Bone marrow (tissue), 2 donors: ENCODE results near the gene NELFE.
"Not testable (repeated sequence)": the region's sequence is repeated elsewhere in the genome, so short reads cannot be mapped to it uniquely, and the experiment has no call there.

Source experiments
- DNase-seq, 2 donors: peaks; one replicate each; lab custom pipeline; 2025; lab: John Stamatoyannopoulos, UW

The NELFE gene

DNA sequence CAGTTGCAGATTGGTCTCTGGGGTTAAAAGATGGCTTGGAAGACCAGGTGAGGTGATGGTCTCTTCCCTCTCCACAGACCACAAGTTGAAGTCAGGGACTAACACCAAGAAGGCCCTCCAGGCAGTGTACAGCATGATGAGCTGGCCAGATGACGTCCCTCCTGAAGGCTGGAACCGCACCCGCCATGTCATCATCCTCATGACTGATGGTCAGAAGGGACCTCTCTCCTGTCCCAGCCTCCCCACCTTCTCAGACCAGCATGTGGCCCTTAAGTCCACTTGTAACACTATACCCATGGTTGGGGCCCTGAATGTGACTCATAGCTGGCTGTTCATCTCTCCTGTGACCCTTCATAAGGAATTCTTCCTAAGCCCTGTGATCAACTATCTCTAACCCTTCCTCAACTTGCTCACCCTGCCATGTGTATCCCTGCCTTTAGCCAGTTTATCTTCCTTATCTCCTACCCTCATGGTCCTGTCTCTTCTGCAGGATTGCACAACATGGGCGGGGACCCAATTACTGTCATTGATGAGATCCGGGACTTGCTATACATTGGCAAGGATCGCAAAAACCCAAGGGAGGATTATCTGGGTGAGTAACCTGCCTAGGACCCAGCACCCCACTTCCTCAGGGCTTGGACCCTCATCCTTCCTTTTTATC lies 9.9 kb downstream of the NELFE start:
- DNase-seq, result no peak

DNA sequence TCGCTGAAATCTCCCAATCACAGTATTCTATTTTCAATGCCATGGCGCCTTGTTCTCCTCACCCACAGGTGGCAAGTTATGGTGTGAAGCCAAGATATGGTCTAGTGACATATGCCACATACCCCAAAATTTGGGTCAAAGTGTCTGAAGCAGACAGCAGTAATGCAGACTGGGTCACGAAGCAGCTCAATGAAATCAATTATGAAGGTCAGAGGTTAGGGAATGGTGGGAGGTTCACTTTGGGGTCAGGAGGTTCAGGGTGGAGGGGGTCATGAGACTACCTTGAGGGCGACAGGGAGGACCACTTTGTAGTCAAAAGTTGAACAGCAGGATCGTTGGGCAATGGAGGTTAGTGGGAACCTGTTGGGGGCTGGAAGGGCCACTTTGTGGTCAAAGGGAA lies 10.5 kb downstream of the NELFE start:
- DNase-seq, result no peak

DNA sequence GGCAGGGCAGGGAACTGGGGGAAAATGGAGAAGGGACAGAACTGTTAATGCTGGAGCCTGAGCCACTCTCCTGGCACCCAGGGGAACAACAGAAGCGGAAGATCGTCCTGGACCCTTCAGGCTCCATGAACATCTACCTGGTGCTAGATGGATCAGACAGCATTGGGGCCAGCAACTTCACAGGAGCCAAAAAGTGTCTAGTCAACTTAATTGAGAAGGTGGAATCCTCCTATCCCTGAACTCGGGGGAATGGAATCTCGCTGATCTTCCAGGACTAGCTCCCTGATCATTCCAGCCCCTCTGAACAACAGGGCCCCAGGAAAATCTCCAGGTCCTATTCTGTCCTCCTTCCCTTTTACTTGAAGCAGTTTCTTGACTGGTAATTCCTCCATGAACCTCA lies 10.9 kb downstream of the NELFE start:
- DNase-seq, result no peak

DNA sequence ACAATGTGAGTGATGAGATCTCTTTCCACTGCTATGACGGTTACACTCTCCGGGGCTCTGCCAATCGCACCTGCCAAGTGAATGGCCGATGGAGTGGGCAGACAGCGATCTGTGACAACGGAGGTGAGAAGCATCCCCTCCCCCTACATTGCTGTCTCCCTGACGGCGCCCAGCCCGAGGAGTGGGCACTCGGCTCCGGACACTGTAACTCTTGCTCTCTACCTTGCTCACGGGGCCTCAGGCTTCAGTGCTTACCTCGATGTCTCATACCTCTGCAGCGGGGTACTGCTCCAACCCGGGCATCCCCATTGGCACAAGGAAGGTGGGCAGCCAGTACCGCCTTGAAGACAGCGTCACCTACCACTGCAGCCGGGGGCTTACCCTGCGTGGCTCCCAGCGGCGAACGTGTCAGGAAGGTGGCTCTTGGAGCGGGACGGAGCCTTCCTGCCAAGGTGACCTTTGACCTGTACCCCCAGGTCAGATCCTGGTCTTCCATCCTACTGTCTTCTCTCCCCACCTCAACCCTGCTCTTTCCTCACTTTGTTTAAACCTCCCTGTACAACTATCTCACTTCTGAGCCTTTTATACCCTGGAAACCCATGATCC lies 11.6 kb downstream of the NELFE start:
- DNase-seq, result no peak

DNA sequence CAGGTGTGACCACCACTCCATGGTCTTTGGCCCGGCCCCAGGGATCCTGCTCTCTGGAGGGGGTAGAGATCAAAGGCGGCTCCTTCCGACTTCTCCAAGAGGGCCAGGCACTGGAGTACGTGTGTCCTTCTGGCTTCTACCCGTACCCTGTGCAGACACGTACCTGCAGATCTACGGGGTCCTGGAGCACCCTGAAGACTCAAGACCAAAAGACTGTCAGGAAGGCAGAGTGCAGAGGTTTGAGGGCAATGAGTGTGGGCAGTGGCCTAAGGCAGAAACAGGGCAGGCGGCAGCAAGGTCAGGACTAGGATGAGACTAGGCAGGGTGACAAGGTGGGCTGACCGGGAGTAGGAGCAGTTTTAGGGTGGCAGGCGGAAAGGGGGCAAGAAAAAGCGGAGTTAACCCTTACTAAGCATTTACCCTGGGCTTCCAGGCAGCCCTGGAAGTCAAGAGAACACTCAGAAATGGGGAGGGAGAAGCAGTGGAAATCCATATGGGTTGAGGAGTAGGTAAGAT lies 12.3 kb downstream of the NELFE start:
- no peak for DNase-seq

DNA sequence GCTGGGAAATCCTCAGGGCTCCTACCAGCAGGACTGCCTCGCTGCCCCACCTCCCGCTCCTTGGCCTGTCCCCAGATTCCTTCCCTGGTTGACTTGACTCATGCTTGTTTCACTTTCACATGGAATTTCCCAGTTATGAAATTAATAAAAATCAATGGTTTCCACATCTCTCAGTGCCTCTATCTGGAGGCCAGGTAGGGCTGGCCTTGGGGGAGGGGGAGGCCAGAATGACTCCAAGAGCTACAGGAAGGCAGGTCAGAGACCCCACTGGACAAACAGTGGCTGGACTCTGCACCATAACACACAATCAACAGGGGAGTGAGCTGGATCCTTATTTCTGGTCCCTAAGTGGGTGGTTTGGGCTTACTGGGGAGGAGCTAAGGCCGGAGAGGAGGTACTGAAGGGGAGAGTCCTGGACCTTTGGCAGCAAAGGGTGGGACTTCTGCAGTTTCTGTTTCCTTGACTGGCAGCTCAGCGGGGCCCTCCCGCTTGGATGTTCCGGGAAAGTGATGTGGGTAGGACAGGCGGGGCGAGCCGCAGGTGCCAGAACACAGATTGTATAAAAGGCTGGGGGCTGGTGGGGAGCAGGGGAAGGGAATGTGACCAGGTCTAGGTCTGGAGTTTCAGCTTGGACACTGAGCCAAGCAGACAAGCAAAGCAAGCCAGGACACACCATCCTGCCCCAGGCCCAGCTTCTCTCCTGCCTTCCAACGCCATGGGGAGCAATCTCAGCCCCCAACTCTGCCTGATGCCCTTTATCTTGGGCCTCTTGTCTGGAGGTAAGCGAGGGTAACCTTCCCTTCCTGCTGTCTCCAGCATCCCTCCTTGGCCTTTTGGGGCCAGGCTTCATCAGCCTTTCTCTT lies 13.0 kb downstream of the NELFE start, which contains the start of gene CFB:
TSS of gene CFB (plus strand) at position 589 of the 863 bp plus-strand sequence. CDS start at position 716, 127 bp downstream.
- no peak for DNase-seq

DNA sequence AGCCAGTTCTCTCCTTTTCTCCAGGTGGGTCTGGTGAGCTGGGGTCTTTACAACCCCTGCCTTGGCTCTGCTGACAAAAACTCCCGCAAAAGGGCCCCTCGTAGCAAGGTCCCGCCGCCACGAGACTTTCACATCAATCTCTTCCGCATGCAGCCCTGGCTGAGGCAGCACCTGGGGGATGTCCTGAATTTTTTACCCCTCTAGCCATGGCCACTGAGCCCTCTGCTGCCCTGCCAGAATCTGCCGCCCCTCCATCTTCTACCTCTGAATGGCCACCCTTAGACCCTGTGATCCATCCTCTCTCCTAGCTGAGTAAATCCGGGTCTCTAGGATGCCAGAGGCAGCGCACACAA lies 13.6 kb downstream of the NELFE start:
- no peak for DNase-seq

DNA sequence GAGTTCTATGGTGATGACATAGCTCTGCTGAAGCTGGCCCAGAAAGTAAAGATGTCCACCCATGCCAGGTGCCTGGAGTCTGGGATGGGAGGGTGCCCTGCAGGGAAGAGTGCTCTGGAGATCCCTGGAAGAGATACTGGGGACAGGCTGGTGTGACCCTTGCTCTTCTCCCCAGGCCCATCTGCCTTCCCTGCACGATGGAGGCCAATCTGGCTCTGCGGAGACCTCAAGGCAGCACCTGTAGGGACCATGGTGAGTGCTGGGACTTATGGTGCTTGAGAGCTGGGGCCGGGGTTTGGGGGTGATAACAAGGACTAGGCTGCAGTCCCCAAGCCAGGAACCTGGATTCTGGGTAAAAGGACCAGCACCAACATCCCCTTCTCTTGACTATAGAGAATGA lies 15.0 kb downstream of the NELFE start:
- DNase-seq, result no peak

DNA sequence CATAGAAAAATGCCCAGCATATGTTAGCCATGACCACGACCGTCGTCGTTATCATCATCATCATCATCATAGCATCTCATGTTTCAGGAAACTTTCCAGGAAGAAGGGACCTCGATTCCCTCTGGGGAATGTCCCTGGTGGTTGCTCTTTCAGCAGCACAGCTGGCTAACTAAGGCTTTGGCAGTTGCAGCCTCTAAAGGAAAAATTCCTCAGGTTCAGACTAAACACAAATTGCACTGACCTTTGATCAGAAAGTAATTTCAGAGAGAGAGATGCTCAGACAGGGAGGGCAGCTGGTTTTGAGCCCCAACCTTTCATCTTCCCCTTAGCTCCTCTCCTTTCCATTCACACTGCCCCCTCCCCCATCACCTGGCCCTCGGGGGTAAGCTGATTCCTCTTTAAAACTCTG lies 18.5 kb downstream of the NELFE start:
- DNase-seq, result no peak

DNA sequence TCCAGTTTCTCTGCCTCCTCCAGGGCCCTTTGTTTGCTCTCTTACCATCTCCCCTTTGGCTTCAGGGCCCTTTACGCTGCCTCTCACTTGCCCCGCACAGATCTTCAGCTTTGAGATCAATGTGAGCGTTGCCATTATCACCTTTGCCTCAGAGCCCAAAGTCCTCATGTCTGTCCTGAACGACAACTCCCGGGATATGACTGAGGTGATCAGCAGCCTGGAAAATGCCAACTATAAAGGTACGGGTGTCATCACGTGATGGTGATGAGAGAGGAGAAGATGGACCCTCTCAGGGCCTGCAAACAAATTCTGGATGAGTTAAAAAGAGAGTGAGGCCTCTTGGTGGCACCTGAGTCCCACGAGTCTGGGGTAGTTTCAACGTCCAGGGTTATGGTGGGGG lies 22.9 kb downstream of the NELFE start:
- no peak for DNase-seq

DNA sequence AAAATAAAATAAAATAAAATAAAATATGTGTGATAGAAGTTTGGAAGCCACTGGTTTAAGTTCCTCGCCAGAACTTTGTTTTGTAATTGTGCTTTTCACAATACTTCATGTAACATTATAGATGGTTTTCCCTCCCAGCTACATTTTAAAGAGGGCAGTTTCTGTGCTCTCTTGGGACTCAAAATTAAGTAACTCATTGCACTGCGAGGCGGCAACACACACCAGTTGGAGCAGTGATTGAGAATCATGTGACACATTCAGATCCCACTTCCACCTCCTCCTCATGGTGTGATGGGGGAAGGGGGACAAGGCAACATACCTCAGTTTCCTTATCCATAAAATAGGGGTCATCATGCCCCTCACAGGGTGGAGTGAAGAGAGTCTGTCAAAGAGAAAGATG lies 23.8 kb downstream of the NELFE start:
- DNase-seq, result no peak

DNA sequence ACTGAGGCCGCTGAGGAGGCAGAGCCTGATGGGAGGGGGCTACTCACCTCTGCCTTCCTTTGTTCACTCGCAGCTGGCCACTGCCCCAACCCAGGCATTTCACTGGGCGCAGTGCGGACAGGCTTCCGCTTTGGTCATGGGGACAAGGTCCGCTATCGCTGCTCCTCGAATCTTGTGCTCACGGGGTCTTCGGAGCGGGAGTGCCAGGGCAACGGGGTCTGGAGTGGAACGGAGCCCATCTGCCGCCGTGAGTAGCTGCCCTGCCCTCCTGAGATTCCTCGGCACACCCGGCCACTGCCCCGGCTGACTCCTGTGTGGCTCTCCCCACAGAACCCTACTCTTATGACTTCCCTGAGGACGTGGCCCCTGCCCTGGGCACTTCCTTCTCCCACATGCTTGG lies 25.2 kb downstream of the NELFE start:
- DNase-seq, result no peak

DNA sequence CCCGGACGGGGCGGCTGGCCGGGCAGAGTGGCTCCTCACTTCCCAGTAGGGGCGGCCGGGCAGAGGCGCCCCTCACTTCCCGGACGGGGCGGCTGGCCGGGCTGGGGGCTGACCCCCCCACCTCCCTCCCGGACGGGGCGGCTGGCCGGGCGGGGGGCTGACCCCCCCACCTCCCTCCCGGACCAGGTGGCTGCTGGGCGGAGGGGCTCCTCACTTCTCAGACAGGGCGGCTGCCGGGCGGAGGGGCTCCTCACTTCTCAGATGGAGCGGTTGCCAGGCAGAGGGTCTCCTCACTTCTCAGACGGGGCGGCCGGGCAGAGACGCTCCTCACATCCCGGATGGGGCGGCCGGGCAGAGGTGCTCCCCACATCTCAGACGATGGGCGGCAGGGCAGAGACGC lies 26.6 kb downstream of the NELFE start:
- DNase-seq, result not testable (repeated sequence)

DNA sequence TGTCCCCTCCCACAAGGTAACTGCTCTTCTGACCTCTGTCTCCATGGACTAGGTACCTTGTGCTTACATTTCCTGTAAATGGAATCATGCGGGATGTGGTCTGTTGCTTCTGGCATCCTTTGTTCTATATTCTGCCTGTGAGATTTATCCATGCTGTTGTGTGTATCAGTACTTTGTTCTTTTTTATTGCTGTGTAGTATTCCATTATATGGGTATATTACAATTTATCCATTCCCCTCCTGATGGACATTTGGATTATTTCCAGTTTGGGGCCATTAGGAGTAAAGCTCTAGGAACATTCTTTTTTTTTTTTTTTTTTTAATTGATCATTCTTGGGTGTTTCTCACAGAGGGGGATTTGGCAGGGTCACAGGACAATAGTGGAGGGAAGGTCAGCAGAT lies 27.8 kb downstream of the NELFE start:
- DNase-seq, result no peak

DNA sequence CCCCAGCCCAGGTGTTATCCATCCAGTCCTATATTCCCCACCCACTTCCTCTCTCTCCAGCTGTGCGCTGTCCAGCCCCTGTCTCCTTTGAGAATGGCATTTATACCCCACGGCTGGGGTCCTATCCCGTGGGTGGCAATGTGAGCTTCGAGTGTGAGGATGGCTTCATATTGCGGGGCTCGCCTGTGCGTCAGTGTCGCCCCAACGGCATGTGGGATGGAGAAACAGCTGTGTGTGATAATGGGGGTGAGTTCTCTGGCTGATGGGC lies 30.2 kb downstream of the NELFE start:
- no peak for DNase-seq

DNA sequence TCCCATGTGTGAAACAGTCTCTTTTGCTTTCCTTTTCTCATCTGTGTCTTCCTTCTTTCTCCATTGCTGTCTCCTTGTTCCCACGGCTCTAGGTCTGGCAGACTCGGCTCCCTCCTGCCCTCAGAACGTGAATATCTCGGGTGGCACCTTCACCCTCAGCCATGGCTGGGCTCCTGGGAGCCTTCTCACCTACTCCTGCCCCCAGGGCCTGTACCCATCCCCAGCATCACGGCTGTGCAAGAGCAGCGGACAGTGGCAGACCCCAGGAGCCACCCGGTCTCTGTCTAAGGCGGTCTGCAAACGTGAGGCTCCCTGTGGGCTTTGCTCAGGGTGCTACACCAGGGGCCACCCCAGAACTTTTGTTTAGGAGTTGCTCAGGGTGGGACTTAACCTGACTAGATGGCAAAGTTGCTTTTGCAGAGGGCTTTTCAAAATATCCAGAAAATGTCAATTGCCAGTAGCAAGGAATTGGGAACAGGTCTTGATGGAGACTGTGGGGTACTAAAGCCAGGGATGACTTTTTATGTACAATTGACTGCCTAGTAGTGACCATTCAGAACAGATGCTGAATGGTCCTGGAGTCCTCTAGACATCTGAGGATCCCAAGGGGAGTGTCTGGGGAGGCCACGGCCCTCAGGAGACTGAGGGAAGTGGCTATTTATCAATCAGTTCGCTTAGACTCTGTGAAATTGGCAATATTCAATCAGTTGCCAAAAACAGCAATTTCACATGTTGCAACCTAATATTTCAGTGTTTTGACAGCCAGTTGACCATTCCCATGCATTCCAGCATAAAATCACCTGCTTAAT lies 30.7 kb downstream of the NELFE start:
- DNase-seq, result no peak

DNA sequence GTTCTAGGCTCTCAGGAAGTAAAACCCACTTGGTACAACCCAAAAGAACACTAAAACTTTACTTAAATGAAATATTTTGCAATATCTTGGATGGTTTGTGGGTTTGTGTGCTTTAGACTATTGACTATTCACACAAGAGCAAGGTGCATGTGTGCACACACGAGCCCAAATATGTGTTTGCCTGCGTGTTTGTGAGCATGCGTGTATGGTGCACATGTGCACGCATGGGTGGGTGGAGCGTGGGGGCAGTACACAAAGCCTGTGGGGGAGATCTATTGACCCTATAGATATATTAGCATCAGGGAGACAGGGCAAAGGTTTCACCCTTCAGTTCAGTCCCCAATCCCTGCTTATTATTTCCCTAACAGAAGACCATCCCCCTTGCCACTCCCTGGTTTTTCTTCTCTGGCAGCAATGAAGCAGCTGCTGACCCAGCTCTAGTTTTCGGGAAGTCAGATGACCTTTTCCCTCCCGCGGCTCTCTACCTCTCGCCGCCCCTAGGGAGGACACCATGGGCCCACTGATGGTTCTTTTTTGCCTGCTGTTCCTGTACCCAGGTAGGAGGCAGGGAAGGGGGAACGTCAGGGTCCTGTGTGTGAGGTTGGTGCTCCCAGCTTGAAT lies 31.4 kb downstream of the NELFE start, which contains the start of gene C2:
TSS of gene C2 (plus strand) at position 476 of the 621 bp plus-strand sequence. CDS start at position 512, 36 bp downstream.
- DNase-seq, result no peak

DNA sequence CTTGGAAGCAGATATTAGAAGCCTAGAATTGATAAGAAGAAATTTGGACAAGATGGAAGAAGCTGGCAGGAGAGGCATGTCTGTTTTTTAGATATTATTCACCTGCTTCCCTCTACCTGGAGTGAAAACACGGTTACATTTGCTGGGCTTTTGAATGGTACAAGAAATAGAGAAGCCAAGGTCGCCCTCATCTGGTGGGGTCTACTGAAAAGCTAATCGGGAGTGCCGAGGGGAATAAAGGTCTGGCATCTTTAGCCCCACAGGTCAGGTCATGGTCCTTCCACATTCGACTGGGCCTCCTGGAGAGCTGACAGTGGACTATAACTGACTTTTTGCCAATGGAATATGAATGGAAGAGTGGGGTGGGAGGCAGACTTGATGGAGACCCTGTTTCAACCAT lies 35.8 kb downstream of the NELFE start:
- DNase-seq, result peak in 1 of 2 donors; percentile 22

DNA sequence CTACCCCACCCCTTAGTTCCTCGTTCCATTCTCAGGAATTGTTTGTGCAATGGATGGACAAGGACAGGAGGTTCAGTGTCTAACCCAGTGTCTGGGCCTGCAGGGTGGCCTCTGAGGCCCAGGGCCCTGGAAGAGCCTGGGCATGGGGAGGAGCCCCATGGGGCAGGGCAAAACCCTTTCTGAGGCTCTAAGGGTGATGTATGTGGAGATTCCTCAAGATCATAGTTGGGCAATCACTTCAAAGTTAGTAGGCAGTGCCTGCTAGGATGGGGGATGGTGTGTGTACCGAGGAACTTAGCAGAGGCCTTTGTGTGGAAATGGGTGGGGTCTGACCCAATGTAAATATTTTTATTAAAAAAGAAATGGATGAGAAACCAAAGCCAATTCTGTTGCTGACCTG lies 38.0 kb downstream of the NELFE start:
- DNase-seq, result no peak

DNA sequence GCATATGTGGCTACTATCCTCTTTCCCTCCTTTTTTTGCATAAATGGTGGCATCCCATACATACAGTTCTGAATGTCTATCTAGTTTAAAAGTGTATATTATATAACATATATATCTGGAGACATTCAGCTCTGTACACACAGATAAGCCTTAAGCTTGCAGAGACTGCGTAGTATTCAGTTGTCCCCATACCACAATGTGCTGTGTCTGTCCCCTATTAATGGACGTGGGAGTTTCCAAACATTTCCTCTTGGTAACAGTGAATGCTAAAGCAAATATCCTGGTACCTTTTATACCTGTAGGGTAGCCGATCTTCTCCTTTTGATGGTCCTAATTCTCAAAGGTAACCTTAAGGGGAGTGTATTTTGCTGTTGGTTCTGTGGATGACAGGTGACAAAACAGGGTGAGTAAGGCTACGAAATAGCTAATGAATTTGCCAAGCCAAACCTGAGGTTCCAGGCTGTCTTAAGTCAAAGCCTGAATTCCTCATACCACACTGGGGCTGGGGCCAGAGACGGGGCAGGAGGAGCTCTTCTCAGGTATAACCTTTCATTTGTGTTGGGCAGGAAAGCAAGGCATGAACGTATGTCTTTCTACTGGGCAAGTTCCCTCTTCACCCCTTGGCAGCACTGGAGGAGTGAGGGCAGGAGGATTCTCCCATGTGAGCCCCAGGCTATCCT lies 39.0 kb downstream of the NELFE start:
- no peak for DNase-seq

DNA sequence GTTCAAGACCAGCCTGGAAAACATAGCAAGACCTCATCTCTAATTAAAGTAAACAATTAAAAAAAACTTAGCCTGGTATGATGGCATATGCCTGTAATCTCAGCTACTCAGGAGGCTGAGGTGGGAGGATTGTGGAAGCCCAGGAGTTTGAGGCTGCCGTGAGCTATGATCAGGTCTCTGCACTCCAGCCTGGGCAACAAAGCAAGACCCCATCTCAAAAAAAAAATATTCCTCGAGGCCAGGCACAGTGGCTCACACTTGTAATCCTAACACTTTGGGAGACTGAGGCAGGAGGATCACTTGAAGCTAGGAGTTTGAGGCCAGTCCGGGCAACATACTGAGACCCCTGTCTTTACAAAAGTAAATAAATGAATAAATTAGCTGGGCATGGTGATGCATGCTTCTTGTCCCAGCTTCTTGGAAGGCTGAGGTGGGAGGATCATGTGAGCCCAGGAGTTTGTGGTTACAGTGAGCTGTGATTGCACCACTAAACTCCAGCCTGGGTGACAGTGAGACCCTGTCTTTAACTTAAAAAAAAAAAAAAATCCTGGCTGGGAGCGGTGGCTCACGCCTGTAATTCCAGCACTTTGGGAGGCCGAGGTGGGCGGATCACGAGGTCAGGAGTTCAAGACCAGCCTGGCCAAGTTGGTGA lies 40.6 kb downstream of the NELFE start:
- no peak for DNase-seq
